HG03432 (cell line): ENCODE results near the gene KMT2C.

Experiments used
- ATAC-seq: cut with Tn5 transposase; IDR thresholded peaks from one replicate; pipeline ENCODE4 v1.9.1; 2021; ENCODE audit warnings: mild to moderate bottlenecking, moderate library complexity; ENCODE audit not compliant: unreplicated experiment

KMT2C gene

DNA sequence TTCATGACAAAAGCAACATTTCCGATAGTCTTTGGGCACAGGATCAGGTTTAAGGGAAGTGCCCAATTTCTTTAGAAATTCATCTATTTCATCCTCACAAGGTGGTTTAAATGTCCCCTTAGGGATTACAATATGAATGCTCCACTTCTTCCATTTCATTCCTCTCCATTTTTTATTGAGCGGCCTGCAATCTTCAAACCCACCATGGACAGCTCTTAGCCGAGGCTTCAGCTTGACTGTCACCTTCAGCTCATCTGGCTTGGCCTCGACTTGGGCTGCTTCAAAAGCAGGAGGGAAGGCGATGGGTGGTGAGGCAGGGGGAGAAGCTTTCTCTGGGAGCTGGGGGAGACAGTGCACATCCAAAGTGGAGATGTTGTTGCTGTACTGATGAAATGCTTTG is 287.1 kb downstream of the KMT2C start:
- ATAC-seq = no peak

- no peak for ATAC-seq
Observed at GRCh38 chr7:152145853-152146466, 289.8 kb downstream of the KMT2C start.

- no peak for ATAC-seq
Observed at GRCh38 chr7:152144557-152145245, 291.1 kb downstream of the KMT2C start.

GRCh38 chr7:152142976-152143595 is 292.7 kb downstream of the KMT2C start:
- ATAC-seq = no peak

- ATAC-seq = no peak
Observed at GRCh38 chr7:152140560-152140959, 295.2 kb downstream of the KMT2C start.

GRCh38 chr7:152140067-152140466 is 295.7 kb downstream of the KMT2C start:
- no peak for ATAC-seq

GRCh38 chr7:152137476-152138025 is 298.3 kb downstream of the KMT2C start:
- no peak for ATAC-seq

DNA sequence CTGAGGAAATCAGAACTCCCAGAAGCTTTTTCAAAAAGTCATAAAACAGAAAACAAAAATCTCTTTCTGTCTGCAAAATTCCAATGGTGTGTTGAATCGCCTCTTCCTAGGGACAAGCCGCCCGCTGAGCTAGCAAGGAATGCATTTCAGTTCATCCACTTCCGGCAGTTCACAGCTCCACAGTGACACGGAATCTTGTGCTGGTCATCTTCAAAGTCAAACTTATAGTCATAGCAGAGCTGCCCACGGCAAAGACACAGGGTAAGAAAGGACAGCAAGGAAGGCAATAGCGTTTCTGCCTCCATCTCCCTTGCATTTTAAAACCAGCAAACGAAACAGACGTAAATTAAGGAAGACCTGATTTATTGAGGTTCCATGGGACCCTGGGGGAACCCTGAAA is 299.1 kb downstream of the KMT2C start:
- no peak for ATAC-seq

DNA sequence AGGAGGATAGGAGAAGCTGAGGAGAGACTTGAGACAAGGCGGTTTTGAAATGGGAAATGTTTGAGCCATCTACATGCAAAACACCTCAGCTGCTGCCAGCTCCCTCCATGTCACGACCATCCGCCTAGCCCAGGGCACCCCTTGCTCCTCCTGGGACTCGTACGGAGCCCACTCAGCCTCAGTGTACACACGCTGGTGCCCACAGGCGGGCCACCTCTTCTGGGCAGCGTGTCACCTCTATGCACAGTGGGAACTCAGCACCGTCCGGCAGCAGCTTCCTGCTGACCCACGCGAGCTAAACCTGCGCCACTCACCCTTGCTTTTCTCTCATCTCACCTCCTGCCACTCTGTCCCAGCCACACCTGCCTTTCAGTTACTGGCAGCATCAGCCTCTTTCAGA is 302.0 kb downstream of the KMT2C start:
- no peak for ATAC-seq

DNA sequence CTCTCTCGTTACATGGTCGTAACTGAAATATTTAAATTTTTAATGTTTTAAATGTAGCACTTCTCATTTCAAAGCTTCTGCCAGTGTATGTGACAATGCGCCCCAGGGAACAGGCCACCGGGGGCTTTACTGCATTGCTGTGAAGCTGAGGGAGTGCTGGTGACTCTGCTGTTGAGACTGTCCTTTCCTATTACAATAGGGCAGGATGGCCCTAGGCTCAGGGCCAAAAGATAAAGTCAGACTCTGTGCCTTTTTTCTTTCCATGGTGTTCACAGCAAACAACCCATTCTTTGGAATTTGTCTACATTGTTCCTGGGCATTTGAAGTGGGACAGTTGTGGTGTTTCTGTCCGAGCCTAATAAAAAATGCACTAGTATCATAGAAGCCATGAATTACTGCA is 303.0 kb downstream of the KMT2C start:
- no peak for ATAC-seq

DNA sequence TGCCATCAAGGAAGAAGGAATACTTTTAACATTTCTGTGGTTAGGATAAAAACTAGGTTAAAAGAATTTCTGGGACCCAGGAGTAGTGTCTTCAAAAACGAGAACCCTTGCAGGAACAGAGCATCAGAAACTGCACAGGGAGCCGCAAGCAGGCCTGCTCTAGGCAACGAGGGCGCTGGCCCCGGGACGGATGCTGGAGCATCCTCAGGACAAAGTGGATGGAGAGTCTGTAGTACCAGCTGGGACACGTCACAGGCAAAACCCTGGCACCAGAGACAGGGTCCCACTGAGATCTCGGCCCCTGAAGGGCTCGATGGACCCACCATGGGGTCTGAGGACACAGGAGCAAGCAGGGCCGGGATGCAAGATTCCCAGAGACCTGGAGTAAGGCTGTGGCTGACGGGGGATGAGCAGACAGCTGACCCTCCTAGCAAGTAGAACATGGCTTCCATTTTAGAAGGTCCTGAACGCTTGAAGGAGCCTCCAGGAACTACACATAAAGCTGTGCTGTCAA is 303.8 kb downstream of the KMT2C start:
- no peak for ATAC-seq

DNA sequence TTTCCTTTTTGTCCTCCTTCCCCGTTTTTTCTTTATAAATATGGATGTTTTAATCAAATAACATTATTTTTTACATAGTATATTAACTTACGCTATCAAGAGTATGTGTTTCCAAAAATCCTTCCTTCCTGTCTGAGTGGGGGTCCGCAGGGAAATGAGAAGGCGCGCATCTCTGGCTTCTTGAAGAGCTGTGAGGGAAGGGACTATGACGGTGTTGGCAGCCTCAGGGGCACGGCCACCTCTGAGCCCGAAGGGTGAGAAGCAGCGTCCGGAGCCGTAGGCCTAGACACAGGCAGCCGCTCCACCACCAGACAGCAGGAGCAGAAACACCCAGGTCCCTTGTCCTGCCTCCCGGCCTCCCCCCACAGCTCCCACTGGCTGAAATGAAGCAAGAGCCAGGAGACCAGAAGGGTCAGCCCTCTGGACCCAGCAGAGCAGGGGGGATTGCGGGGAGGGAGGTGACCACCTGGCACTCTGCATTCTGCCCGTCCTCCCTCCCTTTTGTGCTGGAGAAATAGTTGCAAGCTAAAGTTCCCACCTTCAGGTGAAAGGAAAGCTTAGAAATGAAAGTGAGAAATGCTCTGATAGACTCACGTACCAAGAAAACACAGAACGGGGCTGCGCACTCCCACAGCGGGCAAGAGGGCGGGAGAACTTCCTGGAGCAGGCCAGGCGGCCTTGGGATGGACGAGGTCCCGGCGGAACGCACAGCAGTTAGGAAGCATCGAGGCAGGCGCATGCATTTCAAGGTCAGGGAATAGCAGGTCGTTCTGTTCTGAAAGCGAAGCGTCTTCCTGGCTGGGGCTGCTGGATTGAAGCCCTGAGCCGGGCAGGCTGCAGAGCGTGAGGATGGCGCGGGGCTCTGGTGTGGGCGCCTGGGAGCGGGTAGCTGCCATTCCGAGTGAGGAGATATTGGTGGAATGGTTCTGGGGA is 304.9 kb downstream of the KMT2C start:
- ATAC-seq = no peak

DNA sequence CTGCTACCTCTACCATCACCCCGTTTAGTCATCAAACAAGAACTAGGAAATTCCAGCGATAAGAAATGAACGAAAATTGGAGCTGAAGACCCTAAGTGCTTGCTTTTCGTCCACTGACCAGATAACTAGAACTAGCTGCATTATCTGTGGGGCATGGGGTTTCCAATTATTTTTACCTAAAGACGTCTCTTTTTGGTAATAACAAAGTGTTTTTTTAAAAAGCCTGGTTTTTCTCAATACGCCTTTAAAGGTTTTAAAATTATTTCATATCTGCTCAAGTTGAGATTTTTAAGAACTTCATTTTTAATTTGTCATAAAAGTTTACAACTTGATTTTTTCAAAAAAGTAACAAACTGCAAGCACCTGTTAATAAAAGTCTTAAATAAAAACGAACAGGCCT is 306.1 kb downstream of the KMT2C start:
- ATAC-seq = no peak

DNA sequence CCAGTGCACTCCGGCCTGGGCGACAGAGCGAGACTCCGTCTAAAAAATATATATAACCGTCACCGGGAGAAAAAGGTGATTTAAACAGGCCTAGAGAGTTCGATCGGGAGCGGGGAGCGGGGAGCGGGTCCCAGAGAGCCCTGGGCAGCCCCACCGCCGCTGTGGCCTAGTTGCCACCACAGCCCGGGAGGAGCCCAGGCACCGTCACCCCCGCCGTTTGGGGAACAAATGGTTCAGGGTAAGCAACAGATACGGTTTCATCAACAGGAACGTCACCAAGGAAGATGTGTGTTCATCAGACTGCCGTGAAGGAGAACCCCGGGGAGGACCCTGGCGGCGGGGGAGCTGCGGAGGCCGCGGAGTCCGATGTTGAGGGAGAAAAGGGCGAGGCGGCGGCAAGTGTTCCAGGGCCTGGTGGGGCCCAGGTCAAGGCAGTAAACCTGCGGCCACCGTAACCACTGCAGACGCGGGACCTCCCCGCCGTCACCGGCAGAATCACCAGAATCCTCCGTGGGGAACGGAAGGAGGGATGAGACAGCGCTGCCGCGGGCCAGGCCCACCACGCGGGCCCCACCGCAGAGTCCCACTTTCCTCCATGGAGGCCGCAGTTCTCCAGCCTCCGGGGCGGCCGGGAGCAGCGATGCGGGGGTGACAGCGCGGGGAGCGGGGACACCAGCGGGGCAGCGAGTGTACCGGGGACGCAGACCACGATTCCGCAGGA is 306.9 kb downstream of the KMT2C start:
- ATAC-seq = no peak

GRCh38 chr7:152128252-152128651 is 307.6 kb downstream of the KMT2C start:
- no peak for ATAC-seq

DNA sequence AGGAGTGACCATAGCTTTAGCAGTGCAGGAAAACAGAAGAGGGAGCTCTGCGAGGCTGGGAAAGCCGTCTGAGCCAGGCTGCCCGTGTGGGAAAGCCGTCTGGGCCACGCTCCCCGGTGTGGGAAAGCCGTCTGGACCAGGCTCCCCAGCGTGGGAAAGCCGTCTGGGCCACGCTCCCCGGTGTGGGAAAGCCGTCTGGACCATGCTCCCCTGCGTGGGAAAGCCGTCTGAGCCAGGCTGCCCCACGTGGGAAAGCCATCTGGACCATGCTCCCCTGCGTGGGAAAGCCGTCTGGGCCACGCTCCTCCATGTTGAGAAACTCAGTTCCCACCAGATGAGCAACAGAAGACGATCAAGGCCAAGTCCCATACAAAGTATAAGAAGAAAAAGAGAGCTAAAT is 308.6 kb downstream of the KMT2C start:
- no peak for ATAC-seq

- no peak for ATAC-seq
Observed at GRCh38 chr7:152126741-152127140, 309.1 kb downstream of the KMT2C start.

- no peak for ATAC-seq
Observed at GRCh38 chr7:152122540-152122939, 313.3 kb downstream of the KMT2C start.

DNA sequence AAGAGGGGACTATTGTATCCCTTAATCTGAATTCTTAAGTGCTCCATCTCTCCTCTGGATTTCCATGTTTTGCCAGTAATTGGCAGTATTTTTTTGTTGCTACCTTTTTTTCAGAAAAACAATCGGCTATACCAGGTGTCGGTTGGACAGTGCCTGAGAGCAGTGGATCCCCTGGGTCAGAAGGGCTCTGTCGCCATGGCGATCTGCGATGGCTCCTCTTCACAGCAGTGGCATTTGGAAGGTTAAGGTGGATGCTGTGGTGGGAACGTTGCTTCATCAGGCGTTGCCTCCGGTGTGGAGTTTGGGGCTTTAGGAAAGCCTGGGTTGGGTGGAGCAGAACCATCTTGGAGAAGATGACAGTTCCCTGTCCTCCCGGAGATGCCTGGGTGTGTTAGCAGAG is 314.4 kb downstream of the KMT2C start:
- no peak for ATAC-seq

DNA sequence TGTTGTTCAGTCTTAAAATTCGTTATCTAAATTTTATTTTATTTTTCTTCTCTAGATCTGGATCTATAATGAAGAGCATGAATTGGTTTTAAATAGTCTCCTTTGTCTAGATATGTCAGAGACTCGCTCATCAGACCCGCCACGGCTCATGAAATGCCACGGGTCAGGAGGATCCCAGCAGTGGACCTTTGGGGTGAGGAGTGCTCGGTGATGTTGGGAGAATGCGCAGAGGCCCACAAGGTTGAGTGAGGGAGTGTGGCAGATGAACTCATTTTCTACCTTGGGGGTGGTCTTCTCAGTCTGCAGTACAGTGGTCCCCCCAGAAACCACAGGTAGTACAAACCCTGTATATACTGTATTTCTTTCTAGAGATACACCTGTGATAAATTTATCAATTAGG is 315.0 kb downstream of the KMT2C start:
- no peak for ATAC-seq
